ENCODE measurements around the gene TGFBR1.

TGFBR1 gene

DNA sequence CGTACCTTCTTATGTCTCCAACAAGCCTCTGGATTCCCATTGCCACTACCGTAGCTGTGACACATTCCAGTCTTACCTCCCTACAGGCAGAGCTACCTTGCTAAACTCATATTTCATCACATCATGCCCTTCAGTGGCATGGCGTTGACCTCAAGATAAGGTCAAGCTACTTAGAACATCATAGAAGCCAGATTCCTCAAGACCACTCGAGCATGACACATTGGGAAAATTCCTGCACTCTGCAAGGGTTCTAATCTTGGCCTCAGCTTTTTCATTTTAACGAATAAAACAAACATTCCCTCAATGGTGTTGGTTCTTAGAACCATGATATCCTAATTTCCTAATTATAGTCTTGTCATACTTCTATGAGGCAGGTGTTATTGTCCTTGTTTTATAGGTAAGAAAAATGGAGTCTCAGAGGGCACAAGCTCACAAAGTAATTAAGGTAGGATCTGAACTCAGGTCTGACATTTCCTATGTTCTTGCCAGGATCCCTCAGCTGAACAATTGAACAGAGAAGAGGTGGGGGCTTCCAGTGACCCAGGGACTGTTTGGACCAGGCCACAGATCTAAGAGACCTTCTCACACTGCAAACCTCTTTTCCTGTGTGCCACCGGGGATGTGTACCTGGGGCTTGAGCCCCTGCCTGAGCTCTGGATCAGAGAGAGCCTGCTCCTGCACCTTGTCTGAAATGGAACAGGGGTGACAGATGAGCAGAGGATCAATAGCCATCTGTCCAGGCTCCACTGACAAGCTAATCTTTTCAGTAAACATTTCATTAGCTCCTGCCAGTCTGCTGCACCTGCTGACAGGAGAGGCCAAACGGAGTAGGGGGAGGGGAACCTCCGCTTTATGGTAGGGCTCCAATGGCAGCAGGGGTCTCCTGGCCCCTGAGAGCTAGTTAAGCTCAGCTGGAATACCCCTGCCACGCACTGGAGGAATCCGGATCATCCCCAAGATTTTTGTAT lies 67.5 kb downstream of the TGFBR1 start:
- no peak for DNase-seq

DNA sequence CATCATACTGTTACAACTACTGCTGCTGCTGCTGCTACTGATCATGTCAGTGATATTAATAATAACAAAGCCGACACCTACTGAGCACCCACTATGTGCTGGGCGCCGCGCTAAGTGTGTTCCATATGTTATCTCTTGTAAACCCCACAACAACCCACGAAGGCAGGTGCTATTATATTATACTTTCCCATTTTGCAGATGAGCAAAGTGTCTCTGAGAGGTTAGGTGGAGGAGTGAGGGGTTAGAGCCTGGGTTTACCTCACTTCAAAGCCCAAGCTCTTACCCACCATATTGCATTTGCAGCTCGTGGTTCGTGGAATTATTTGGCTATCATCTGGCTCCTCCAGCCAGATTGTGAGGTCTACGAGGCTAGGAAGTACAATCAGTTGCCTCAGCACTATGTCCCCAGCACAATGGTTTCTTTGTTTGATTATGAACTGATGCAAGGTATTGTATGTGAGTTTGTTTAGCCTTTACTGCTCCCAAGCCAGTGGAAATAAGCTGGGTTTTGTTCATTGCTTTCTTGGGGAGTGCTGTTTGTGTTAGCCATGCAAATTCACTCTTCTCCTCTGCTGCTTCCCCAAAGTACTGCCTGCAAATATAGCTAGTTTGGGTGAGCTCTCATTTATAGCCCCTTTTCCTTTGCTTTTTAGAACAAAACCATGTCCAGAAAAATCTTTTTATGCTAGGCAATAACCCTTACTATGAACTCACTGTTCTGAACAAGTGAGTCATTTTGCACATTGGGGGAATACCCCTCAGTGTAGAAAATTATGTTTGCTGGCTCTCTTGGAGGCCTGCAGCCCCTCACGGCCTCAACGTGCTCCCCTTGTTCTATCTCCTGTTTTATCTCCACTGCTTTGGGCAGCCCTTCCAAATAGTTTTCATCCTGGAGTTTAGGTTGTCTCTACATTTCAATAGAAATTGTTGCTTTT lies 68.9 kb downstream of the TGFBR1 start:
- DNase-seq: no peak

DNA sequence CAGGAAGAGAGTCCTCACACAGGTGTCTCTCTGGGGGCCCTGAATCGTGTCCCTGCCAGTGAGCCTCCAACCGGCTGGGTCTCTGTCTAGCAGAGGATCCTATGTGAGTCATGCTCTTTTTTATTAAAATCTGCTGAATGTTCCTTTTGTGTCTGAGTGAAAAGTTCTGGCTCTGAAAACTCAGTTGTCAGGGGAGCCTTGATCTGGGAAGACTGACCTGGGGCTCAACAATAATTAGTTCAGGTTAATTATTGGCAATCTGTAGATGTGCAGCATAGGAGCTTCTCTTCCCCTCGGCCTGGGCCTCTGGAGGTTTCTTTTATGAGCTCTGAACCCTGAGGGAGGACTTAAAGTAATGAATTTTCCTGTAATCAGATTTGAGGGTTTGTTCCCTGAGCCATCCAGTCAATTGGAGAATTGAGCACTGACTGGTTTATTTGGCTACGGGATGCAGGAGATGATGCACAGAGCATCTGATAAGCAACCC lies 71.7 kb downstream of the TGFBR1 start:
- DNase-seq: no peak

DNA sequence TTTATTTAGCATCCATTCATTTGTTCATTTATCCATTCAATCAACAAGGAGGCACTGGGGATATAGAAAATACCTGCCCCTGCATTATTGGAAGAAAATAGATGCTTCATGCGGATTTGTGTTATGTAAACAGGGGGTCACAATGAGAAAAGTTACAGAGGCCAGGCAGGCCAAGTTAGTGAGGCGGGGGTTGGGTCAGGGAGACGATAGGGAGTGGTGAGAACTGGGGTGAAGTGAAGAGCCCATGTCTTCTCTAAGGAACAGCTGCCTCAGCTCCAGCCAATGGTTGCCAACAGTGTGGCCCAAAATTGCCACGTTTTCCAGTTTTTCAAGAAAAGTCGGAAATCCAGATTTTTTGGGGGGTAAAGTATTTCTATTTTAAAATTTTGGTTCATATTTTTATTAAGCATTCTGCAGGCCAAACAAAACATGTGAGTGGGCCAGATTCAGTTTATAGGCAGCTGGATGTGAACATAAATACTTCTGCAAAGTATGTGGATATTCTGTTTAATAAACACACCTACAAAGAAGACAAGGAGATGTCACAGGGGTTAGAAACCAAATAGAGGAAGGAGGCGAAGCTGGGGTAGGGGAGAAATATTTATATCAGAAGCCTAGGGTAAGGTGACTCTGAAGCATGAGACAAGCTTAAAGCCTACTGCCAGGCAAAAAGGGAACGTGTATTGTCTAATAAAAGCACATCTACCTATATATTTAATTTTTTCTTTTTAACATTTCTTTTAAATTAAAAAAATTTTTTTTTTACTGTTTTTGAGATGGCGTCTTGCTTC lies 72.9 kb downstream of the TGFBR1 start:
- DNase-seq: no peak

DNA sequence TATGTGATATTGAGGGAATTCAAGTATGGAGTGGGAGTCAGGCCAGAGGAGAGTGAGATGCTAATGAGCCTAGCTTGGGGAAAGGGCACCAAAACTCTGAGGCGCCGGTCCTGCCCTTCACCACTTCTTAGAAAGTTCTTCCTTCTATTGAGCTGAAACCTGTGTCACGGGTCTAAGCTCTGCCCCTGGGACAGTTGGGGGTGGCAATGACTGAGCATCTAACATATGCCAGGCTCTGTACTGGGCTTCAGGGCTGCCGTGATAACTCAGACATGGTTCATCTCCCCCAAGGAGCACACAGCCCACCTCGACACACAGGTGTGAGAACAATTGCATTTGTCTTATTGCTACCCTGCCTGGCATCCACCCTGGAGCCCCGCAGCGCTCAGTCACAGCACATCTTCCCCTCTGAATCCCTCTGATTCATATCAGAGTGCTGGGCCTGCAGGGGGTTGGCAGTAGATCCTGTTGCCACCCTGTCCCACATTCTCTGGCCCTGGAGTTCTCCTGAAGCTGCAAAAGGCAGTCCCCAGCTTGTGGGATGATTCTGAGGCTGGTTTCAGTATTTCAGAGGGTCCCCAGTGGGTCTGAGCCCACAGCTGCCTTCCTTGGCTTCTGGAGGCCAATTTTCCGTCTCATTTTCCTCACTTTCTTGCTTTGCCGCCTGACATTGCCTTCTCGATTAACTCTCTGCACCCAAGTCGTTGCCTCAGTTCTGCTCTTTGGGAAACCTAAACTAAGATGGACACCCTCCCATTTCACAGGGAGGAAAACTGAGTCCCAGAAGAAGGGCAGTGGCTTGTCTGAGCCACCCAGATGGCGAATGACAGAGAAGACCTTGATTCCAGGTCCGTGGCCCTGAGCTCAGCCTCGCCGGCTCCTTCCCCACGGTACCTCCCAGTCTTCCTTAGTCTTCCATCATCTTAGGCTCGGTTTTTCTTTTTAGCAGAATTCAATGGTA lies 74.3 kb downstream of the TGFBR1 start:
- no peak for DNase-seq

DNA sequence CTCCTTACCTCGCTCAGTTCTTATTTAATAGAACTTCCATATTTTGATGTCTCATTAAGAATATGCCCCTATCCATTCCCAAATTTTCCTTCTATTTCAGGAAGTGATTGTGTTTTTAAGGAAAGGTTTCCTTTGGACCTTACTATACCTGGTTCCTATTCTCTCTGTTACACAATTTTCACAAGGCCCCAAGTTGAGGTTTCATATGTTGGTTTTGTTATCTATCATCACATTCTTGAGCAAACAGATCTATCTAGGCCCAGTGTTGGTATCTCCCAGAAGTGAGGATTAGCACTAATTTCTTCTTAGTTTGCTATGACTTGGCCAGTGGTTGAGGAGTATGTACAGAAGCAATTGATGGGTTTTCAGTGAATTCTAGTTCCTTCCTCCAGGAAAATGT lies 75.3 kb downstream of the TGFBR1 start:
- no peak for DNase-seq

DNA sequence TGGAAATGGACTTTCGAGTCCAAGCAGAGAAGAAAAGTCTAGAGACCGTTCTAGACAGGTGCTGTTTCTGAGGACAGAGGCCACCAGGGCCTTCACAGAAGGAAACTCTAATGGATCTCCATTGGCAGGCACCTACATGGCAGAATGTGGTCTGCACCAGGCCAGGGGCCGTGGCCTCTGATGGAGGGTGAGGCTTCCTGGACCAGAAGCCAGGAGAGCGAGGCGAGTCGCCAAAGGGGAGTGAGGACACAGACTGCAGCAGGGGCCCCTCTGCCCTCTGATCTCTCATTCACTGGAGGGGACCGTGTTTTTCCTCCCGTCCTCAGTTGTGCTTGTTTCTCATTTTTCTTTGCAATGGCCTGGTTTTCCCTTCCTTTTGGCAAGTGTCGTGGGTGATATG lies 75.7 kb downstream of the TGFBR1 start:
- DNase-seq: peak; percentile 35 to 37

DNA sequence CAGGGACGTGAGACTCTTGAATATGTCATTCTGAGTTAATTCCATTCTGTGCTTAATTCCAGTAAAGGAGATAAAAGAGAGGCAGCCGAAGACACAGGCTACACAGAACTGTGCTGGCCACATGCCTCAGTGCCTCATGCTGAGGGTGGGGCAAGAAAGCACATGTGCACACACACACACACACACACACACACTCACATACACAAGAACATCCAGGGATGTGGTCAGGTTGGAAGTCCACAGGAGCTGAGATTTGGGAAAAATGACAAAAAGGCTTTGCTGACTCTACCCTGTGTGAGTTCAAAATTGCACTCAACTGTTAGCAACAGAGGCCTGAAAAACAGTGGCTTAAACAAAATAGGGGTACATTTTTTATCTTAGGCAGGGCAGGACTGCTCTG lies 76.3 kb downstream of the TGFBR1 start:
- no peak for DNase-seq

DNA sequence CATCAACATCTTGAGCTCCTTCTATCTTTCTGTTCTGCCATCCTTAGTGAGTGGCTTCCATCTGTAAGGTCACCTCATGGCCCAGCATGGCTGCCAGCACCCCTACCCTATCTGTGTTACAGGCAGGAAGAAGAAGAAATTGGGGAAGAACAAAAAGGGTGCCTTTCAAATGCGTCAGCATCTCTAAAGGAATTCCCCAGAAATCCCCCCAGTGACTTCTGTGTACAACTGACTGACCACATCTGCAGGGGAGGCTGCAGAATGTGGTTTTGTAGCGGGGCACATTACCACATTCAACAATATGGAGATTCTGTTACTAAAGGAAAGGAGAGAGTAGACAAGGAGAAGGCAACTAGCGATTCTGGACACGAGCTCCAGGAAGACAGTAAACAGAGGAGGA lies 76.7 kb downstream of the TGFBR1 start:
- DNase-seq: peak; percentile 37 to 52

DNA sequence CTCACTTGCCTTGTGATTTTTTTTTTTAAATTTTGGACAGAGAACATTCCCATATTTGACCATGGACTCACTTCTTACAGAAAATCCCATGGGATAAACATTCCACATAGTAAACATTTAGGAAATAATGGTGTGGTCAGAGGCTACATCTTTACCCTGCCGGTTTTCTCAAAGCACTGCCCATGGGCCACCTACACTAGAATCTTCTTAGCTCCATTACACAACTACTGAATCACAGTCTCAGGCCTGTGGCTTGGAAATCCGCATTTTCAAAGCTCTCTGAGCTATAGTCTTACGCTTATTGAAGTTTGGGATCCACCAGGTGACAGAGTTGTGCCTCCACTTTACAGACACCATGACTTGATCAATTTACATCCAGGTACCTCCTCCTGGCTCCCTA lies 77.4 kb downstream of the TGFBR1 start:
- DNase-seq: no peak

DNA sequence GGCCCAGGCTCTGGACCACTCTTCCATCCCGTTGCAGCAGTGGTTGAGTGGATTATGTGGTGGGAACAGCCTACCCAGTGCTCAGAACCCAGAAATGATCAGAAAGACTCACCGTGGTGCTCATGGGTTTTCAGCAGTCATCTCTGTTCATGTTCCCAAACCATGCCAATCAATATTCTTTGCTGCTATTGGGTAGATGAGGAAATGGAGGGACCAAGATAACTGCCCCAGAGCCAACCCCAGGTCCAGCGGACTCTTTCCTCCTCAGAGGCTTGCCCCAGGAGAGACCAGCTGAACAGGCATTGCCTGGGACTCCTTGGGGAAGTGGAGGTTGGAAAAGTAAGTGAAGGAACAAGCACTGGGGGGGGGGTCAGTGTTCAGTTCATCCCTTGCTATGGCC lies 78.7 kb downstream of the TGFBR1 start:
- DNase-seq: no peak

DNA sequence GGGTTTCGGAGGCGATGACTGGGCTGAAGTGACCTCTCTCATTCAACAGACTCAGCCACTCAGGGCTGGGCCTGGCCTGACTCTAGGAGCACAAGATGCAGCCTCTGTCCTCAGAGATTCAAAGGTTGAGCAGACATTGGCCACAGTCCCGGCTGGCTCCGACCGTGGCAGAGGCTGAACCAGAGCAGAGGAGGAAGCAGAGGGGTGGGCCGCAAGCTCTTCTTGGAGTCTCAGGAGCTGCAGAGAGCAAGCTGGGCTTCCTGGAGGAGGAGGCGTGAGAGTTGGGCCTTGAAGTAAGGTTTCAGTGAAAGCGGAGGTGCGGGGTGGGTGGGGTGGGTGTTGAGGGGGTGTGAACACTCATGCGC lies 79.2 kb downstream of the TGFBR1 start:
- DNase-seq: no peak

DNA sequence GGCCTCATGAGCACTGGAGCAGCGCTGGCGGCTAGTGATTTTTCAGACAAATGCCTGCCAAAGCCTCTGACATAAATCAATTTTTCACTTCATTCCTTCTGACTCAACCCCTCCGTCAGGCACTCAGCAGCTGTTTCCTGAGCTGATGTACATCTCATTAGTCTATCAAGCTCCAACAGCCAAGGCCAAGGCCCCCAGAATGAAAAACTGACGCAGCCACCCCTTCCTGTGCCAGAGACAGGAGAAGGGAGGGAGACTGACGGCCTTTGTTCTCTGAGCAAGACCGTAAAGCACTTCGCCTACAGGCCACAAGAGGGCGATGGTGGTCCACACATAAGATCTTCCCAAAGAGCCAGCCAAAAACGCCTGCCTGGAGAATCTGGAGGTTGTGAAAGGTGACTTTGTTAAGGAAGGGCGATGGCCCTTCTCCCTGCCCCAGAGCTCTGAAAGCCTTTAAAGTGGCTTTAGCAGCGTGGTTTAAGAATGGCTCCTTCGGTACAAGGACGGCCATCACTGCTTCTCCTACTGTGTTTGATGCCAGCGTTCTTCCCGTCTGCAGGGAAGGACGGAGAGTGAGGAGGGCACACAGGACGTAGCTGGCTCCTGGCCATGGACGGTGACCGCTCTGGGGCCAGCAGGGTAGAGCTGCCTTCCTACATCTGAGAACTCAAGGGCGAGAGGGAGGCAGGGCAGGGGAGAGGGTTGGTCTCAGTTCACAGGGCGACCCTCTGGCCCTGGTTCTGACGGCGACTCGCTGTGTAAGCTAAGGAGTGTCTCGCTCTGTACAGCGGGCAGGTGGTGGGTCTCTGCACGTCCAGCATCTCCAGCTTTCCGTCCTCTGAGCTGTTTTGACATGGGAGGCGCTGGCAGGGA lies 79.8 kb downstream of the TGFBR1 start:
- peak; percentile 87 to 88 for DNase-seq

DNA sequence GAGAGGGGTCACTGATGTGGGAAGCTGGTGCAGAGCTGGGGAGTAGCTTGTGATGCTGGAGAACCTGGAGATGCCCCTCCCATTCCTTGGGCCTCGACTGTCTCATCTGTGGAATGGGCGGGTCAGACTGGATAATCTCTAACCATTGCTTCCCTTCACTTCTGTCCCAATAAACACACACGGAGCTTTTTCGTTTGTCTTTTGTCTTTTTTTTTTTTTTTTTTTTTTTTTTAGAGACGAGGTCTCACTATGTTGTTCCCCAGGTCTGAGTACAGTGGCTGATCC lies 80.4 kb downstream of the TGFBR1 start:
- DNase-seq: no peak

DNA sequence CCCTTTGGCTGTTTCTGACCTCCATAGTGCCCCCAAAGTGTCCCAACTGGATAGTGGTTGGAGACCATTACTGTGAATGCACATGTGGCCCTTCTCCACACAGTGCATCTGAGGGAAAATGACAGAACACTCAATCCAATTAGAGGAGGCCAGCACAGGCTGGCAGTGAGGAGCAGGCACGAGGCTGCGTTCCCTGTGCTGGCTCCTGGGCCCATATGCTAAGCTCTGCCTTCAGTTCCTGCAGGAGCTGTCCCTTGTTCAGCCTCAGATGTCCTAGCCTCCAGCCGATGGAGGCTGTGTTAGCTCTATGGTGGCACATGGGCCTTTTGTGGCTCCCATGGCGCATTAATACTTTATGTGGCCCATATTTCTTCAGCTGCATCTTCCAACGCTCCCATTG lies 81.0 kb downstream of the TGFBR1 start:
- no peak for DNase-seq

DNA sequence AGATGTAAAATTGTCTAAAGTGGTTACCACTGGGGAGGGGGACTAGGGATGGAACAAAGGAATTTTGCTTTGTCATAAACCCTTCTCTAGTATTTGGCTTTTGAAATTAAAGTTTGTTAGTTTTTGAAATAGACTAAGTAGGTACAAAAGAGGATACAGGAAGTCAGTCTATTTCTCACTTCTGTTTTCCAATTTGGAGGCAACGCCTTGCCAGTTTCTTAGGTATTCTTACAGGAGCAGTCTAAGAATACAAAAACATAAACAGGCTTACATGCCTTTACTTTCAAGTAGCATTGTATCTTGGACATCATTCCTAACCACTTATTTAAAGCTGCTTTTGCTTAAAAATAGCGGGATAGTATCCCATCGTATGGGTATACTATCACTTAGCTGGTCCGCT lies 82.4 kb downstream of the TGFBR1 start:
- no peak for DNase-seq

DNA sequence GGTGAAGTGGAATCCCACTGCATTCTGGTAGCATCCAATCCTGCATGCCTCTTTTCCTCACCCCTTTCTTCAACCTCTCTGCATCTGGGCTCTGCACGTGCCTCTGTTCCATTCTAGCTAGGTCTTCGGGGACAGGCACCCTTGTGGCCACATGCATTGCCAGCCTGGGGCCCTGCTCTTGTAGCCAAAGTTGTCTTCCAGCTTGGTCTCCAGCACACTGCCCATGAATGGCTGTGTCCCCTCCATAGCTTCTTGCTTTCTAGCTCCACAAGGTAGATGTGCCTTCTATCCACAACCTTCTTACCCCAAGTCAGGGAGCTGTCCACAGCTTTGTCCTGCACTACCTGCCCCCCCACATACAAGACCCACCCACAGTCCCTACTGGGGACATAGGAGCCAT lies 84.3 kb downstream of the TGFBR1 start:
- no peak for DNase-seq

DNA sequence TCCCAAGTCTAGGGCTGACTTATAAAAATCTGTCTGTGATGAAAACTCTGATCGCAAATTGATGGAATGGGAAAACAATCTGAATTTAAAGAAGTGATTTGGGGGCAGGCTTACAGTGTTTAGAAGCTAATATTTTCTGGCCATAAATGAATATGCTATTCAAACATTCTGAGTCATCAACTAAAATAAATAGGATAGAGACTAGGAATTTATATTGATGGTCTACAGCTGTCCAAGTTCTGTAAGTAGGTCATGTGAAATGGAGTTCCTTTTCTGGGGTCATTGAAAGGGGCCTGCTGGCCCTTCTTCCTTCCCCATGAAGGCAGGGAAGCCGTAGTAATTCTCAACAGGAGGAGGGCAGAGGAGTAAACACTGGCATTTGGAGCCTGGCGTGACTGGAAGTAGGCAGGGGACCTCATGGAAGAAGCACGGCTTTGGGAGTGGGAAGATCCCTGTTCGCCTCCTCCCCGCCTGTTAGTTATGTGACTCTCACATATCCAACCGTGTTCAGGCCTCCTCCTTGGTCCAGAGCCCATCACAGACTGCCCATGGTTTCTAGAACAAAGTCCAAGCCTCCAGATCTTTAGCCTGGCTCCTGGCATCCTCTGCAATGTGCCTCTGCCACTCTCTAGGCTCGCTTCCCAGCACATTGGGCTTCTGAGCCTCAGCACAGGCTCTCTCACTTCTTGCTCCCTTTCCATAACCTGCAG lies 85.1 kb downstream of the TGFBR1 start:
- DNase-seq: no peak

DNA sequence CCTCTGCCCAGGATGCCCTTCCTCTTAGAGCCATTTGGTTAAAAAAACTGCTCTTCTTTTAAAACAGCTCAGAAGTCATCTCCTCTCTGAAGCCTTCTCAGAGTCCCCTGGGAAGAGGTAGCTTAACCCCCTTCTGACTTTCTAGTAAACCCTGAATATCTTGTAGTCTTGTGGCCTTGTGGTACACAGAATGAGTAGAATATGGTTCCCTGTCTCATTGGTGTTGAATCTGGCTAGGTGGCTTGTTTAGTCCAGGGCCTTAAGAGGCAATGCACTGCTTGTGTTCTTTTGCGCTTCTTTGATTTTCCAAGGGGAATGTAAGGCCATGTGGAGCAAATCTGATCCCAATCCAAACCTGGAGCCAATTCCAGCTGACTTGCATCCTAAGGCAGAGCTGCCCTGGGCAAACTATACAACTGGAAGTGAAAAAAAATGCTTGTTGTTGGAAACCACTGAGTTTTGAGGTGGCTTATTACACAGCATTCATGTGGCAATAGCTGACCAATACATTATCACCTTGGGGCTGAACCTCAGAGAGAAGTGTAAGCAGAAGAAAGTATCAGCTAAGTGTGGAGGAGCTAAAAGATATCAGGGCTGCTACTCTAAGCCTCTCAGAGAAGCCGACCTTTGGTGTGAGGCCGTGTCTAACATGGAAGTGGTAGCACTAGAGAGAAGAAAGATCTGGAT lies 85.8 kb downstream of the TGFBR1 start:
- DNase-seq: no peak

Data from activated T-cell treated with anti-CD3 and anti-CD28 coated beads, Interleukin-2, amount 50 U/mL, for 48 hours (primary cell).